ENCODE results near the gene WDR11. TPM values are rescaled to one million over a fixed set of nuclear protein-coding genes. Genes with fewer than 3 reads are reported as not detected.

The WDR11 gene
- total and polyA plus RNA-seq, 2 experiments from 2014 or later = 31.2 to 40.3 TPM

DNA sequence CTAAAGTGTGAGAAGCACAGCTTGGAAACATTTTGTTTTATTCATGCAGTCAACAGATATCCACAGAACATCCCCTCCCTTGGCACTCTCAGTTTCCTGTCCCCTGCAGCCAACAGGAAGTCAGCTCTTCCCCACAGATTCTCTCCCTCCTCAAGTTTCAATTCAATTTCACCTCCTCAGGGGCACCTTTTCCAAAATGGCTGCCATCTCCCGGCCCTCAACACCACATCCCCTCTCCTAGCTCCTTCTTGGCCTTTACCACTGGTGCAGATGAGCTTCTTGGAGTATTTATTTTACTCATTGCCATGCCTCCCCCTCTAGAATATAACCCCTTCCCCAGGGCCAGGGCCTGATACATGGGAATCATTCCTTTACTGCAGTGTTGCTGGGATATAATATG, 94.0 kb downstream of the WDR11 start:
- Histone ChIP-seq H3K9me3 (ENCODE audit: low read depth) (no peaks in the 10 kb centered on the region), H3K4me3 (no peak overlapping the region), H3K4me1 (ENCODE audit: low read depth) (no peaks in the 10 kb centered on the region), H3K36me3 (no peaks in the 10 kb centered on the region), H3K27ac (no peak overlapping the region), H3K27me3 (peaks cover 11% of the 10 kb centered on the region)
- TF ChIP-seq, protein P1, sequence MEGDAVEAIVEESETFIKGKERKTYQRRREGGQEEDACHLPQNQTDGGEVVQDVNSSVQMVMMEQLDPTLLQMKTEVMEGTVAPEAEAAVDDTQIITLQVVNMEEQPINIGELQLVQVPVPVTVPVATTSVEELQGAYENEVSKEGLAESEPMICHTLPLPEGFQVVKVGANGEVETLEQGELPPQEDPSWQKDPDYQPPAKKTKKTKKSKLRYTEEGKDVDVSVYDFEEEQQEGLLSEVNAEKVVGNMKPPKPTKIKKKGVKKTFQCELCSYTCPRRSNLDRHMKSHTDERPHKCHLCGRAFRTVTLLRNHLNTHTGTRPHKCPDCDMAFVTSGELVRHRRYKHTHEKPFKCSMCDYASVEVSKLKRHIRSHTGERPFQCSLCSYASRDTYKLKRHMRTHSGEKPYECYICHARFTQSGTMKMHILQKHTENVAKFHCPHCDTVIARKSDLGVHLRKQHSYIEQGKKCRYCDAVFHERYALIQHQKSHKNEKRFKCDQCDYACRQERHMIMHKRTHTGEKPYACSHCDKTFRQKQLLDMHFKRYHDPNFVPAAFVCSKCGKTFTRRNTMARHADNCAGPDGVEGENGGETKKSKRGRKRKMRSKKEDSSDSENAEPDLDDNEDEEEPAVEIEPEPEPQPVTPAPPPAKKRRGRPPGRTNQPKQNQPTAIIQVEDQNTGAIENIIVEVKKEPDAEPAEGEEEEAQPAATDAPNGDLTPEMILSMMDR (IDR thresholded peaks at IDR 0.05; ENCODE audit: low read depth, low read length) = no peak
- DNase-seq (ENCODE audit: low read depth in 1 of 2, low spot score in 1 of 2) = no peak

DNA sequence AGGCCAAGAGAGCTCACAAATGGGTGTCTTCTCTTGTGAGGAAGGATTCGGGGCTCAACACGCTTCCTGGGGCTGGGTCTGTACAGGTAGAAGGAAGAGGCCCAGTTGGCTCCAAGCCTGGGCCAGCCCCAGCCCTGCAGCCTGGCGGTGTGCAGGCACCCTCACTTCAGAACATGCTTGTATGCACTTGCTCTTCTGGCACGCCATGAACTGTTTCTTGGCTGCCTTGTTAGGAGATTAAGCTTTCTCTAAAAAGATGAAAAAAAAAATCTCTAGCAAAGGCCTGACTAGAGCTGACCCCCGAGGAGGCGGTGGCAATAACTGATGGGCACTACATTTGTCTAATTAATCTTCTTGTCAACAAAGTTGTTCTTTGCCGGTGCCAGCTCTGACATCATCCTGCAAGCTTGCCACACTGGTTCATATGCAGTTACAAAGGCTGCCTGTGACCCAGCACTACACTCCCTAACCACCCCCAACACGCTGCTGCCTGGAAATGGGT, 94.7 kb downstream of the WDR11 start:
- Histone ChIP-seq H3K36me3 (no peaks in the 10 kb centered on the region), H3K27ac (no peak overlapping the region), H3K4me1 (ENCODE audit: low read depth) (no peaks in the 10 kb centered on the region), H3K9me3 (ENCODE audit: low read depth) (no peaks in the 10 kb centered on the region), H3K27me3 (peaks cover 14% of the 10 kb centered on the region), H3K4me3 (no peak overlapping the region)
- TF ChIP-seq, protein P1 (IDR thresholded peaks at IDR 0.05; ENCODE audit: low read depth, low read length) = no peak
- DNase-seq (ENCODE audit: low read depth in 1 of 2, low spot score in 1 of 2) = peak in 1 of 2 donors; percentile 62

DNA sequence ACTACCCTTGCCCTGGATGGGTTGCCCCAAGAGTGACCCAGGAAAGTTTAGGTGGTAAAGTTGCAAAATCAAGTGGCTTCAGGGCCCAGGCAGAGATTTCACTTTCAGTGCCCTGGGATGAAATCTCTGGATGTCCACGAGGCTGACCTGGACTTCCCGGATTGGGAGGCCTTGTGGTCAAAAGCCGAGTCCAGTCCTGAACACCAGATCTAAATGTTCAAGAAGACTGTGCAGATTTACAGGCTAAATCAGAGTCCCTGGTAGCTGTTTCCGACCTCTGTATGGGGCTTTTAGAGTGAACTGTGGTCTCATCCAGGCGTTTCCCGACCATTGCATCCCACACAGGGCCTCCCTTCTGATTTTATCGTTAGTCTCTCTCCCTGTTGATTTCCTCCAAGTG, 95.3 kb downstream of the WDR11 start:
- no peak overlapping the region for H3K27ac ChIP-seq
- peak in 1 of 2 donors; percentile 30 for DNase-seq (ENCODE audit: low read depth in 1 of 2, low spot score in 1 of 2)
- H3K4me1 ChIP-seq (ENCODE audit: low read depth) = no peaks in the 10 kb centered on the region
- no peaks in the 10 kb centered on the region for H3K36me3 ChIP-seq
- TF ChIP-seq, protein P1 (IDR thresholded peaks at IDR 0.05; ENCODE audit: low read depth, low read length) = no peak
- peaks cover 14% of the 10 kb centered on the region for H3K27me3 ChIP-seq
- no peaks in the 10 kb centered on the region for H3K9me3 ChIP-seq (ENCODE audit: low read depth)
- no peak overlapping the region for H3K4me3 ChIP-seq

DNA sequence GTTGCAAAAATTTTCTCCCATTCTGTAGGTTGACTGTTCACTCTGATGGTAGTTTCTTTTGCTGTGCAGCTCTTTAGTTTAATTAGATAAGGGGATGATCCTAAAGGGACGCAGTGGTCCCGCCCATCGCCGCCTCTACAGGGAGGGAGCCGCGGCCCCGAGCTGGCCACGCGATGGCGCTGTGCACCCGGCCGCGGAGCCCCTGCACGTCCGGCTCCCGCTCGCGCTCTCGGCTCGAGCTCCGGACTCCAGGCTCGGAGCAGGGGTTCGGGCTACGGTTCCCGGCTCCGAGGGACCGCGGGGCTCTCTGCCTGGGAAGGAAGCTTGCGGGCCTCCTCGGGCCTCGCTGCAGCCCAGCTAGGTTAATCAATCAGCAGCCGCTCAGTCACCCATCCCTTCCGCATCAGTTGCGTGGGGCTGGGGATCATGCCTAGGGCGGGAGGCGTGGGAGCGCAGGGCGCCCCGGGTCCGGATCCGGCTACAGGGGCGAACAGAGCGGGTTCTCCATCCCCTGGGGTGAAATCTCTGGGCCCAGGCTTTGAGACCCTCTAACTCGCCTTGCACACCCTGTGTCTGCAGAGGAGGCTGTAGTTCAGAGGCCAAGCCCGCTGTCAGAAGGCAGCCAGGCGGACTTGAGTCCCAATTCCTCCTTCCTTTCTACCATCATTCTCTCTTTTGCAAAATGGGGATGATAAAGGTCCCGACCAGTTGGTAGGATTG, 97.9 kb downstream of the WDR11 start:
- H3K4me1 ChIP-seq (ENCODE audit: low read depth) = no peaks in the 10 kb centered on the region
- H3K4me3 ChIP-seq = peak overlapping the region; percentile 42
- H3K27ac ChIP-seq = no peak overlapping the region
- no peaks in the 10 kb centered on the region for H3K36me3 ChIP-seq
- peaks cover 14% of the 10 kb centered on the region for H3K27me3 ChIP-seq
- TF ChIP-seq, protein P1 (IDR thresholded peaks at IDR 0.05; ENCODE audit: low read depth, low read length) = peak; percentile 85
- H3K9me3 ChIP-seq (ENCODE audit: low read depth) = no peaks in the 10 kb centered on the region
- DNase-seq (ENCODE audit: low read depth in 1 of 2, low spot score in 1 of 2) = peak; percentile 83 to 85

DNA sequence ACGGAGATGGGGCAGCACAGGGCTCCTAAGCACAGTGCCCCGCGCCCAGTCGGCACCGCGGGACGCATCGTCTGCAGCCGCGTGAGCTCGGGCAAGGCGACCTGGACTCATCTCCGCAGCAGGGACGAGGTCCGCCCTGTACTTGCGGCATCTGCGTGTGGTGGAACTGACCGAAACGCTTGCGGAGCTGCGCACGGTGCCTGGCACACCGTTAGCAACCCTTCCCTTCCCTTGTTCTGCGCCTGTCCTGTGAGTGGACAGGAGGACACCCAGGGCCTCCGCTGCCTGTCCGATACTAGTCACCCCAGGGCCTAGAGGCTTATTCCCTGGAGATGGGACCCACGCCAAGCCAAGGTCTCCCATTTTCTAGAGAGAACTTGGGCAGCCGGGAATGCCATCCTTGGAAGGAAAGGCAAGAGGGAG, 98.5 kb downstream of the WDR11 start:
- no peak overlapping the region for H3K27ac ChIP-seq
- DNase-seq (ENCODE audit: low read depth in 1 of 2, low spot score in 1 of 2) = peak in 1 of 2 donors; percentile 10
- H3K4me1 ChIP-seq (ENCODE audit: low read depth) = no peaks in the 10 kb centered on the region
- peak overlapping the region; percentile 42 for H3K4me3 ChIP-seq
- no peaks in the 10 kb centered on the region for H3K9me3 ChIP-seq (ENCODE audit: low read depth)
- H3K27me3 ChIP-seq = peaks cover 14% of the 10 kb centered on the region
- TF ChIP-seq, protein P1 (IDR thresholded peaks at IDR 0.05; ENCODE audit: low read depth, low read length) = no peak
- no peaks in the 10 kb centered on the region for H3K36me3 ChIP-seq
